IMR-90 (cell line): ENCODE measurements around the gene CLTCL1.

Experiments used
- MAFK ChIP-seq: IDR thresholded peaks from 2 replicates; pipeline ENCODE4 v1.6.1; 2012; ENCODE audit warnings: low read depth, low read length, improper control_type of control experiment
- RFX5 ChIP-seq: IDR thresholded peaks from 2 replicates; pipeline ENCODE4 v1.8.0; 2012; ENCODE audit warnings: low read depth, mild to moderate bottlenecking, low read length, moderate library complexity
- SMC3 ChIP-seq: fragments of 150-350 bp; IDR thresholded peaks from 2 replicates; pipeline ENCODE4 v1.6.1; 2016; ENCODE audit warnings: low read depth, mild to moderate bottlenecking, antibody characterized with exemption, low read length, moderate library complexity
- TF ChIP-seq, protein P1 (sequence below): conservative IDR thresholded peaks from 2 replicates; pipeline ENCODE4 v1.5.1; 2012; ENCODE audit warnings: mild to moderate bottlenecking, low read depth, low read length, improper control_type of control experiment
- TF ChIP-seq, protein P2 (sequence below): fragments of 150-350 bp; IDR thresholded peaks from 2 replicates; pipeline ENCODE4 v1.6.1; 2016; ENCODE audit warnings: low read depth, mild to moderate bottlenecking, low read length, moderate library complexity, borderline replicate concordance
- TF ChIP-seq, protein P3 (sequence below): fragments of 150-350 bp; IDR thresholded peaks from 2 replicates; pipeline ENCODE4 v1.6.1; 2017; ENCODE audit warnings: mild to moderate bottlenecking, antibody characterized with exemption, low read length, low read depth

DNA sequence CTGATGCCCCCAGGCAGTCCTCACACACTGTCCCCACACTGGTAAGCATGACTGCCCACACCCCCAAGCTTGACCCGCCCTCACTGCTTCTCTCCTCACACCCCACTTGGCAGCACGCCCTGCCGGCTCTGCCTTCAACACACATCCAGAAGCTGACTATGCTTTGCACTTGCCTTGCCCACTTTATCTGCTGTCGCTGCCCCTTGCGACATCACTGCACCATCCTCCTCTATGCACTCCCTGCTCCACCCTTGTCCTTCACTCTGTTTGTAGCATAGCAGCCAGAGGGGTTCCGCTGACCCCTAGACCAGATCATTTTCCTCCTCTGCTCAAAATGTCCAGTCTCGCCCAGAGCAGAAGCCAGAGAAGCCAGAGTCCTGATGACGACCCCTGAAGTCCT lies 87.7 kb downstream of the CLTCL1 start:
- no peak for TF ChIP-seq RFX5
- TF ChIP-seq, protein P1, sequence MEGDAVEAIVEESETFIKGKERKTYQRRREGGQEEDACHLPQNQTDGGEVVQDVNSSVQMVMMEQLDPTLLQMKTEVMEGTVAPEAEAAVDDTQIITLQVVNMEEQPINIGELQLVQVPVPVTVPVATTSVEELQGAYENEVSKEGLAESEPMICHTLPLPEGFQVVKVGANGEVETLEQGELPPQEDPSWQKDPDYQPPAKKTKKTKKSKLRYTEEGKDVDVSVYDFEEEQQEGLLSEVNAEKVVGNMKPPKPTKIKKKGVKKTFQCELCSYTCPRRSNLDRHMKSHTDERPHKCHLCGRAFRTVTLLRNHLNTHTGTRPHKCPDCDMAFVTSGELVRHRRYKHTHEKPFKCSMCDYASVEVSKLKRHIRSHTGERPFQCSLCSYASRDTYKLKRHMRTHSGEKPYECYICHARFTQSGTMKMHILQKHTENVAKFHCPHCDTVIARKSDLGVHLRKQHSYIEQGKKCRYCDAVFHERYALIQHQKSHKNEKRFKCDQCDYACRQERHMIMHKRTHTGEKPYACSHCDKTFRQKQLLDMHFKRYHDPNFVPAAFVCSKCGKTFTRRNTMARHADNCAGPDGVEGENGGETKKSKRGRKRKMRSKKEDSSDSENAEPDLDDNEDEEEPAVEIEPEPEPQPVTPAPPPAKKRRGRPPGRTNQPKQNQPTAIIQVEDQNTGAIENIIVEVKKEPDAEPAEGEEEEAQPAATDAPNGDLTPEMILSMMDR, result no peak
- TF ChIP-seq MAFK, result no peak
- TF ChIP-seq, protein P2, sequence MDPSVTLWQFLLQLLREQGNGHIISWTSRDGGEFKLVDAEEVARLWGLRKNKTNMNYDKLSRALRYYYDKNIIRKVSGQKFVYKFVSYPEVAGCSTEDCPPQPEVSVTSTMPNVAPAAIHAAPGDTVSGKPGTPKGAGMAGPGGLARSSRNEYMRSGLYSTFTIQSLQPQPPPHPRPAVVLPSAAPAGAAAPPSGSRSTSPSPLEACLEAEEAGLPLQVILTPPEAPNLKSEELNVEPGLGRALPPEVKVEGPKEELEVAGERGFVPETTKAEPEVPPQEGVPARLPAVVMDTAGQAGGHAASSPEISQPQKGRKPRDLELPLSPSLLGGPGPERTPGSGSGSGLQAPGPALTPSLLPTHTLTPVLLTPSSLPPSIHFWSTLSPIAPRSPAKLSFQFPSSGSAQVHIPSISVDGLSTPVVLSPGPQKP, result no peak
- TF ChIP-seq, protein P3, sequence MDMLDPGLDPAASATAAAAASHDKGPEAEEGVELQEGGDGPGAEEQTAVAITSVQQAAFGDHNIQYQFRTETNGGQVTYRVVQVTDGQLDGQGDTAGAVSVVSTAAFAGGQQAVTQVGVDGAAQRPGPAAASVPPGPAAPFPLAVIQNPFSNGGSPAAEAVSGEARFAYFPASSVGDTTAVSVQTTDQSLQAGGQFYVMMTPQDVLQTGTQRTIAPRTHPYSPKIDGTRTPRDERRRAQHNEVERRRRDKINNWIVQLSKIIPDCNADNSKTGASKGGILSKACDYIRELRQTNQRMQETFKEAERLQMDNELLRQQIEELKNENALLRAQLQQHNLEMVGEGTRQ, result no peak
- no peak for TF ChIP-seq SMC3
